ENCODE results near the gene IGFL4.

DNA sequence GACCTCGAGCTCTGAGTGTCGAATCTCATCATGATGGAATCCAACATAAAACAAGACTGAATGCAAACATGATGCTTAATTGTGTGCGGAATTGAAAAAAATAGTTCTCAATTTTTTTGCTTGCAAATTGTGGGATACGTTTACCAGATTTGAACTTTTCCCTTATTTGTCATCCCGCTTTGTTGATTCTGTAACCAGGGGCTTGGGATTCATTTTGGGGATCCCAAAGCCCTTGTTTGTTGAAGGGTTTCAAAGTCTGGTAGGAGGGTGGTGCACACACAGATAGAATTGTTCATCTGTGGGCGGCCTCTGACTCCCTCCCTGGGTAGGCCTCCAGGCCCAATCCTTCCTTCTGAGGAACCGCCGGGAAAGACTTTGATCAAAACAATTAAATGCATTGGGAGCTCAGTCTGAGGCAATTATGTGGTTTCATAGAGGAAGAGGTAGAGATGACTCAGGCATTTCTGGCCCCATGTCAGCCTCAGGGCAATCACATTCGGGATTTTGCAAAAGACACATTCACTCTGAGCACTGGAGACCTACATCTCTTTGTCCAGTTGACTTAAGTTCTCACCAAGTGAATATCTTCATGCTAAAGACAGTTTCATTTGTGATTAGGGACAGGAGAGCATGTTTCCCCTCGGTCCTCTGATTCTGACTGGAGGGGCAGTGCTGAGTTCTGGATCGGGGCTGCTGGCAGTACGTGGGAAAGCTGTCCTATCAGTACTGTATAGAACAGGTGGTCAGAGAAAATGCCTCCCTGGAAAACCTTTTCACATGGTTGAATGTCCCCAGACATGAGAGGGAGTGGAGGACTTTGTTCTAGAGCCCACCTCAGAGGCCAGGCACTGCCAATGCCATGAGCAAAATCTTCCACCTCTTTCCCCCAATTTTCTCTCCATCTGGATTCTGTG, 27.8 kb upstream of the IGFL4 start:
- no peak for TF ChIP-seq CTCF (IDR thresholded peaks at IDR 0.05; ENCODE audit: poor library complexity)
- no peak for TF ChIP-seq EZH2 (IDR thresholded peaks at IDR 0.05; ENCODE audit: borderline replicate concordance)
- TF ChIP-seq EZH2phosphoT487 (IDR thresholded peaks at IDR 0.05; ENCODE audit: low read depth, severe bottlenecking, unreplicated experiment): no peak

Measured in hepatocyte (in vitro differentiated cells).